Activated T-helper 1 cell treated with anti-CD3 and anti-CD28 coated beads, Interleukin-12 subunit alpha, Interleukin-12 subunit beta, Interleukin-2, Interleukin-4 antibody, amounts not matched to agents 30 ng/mL and 10 ng/mL and 1 ng/mL, durations not matched to agents 14 hours and 24 hours and 36 hours (primary cell): Measurements from ENCODE around the gene PRKX. TPM values are rescaled to one million over a fixed set of nuclear protein-coding genes. Genes with fewer than 3 reads are reported as not detected.
"Not testable (repeated sequence)": the region's sequence is repeated elsewhere in the genome, so short reads cannot be mapped to it uniquely, and the experiment has no call there.

Source experiments
- DNase-seq: peaks from one replicate; pipeline ENCODE4 v3.0.0; 2021; ENCODE audit warnings: low spot score
- H3K27ac Mint-ChIP-seq: one replicate; pipeline ENCODE4 v1.8.0; 2021; ENCODE audit warnings: mild to moderate bottlenecking, mixed read lengths
- H3K27me3 Mint-ChIP-seq: one replicate; pipeline ENCODE4 v1.8.0; 2022; ENCODE audit warnings: mild to moderate bottlenecking, moderate library complexity, mixed read lengths; ENCODE audit not compliant: insufficient read depth
- H3K36me3 Mint-ChIP-seq: one replicate; pipeline ENCODE4 v1.8.0; 2021; ENCODE audit warnings: low read depth, mixed read lengths
- H3K4me1 Mint-ChIP-seq: one replicate; pipeline ENCODE4 v1.8.0; 2021; ENCODE audit warnings: low read depth, mixed read lengths
- H3K4me3 Mint-ChIP-seq: one replicate; pipeline ENCODE4 v1.8.0; 2021; ENCODE audit warnings: mild to moderate bottlenecking, moderate library complexity, mixed read lengths
- H3K9me3 Mint-ChIP-seq: one replicate; pipeline ENCODE4 v1.8.0; 2021; ENCODE audit warnings: mixed read lengths
- intact Hi-C: fragments of 100-400 bp; cut with micrococcal nuclease; formaldehyde crosslinking; loops from one replicate; pipeline ENCODE4 v1.15.1; 2024
- total RNA-seq: library from RNA; stranded (reverse); gene quantifications from 2 replicates; pipeline ENCODE4 v1.2.3, GENCODE V29; 2022

Gene PRKX
- total RNA-seq, 1 donor from 2014 or later = 72.2 TPM

DNA sequence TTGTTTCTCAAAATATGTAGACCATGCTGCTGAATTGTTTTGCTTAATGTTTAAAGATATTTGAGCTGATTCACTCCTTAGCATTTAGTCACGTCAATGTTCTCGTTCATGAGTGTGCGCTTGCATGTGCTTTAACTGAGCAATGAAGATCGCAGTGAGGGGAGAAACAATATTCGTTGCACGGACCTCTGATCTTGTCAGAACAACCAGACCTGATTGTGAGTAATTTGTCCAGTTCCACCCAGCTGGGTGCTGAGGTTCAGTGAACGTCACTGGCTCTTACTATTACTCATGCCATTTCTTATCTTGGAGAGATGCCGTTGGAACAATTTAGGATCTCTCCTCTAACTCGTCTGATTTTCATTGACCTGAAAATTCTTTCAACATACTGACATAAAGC, 15.0 kb upstream of the PRKX start:
- no peak overlapping the region for H3K4me3 Mint-ChIP-seq
- no peak overlapping the region for H3K27ac Mint-ChIP-seq
- H3K27me3 Mint-ChIP-seq = no peaks in the 10 kb centered on the region
- no peaks in the 10 kb centered on the region for H3K36me3 Mint-ChIP-seq
- H3K4me1 Mint-ChIP-seq = no peaks in the 10 kb centered on the region
- DNase-seq = no peak
- no peaks in the 10 kb centered on the region for H3K9me3 Mint-ChIP-seq
- intact Hi-C loops = no loop called here

DNA sequence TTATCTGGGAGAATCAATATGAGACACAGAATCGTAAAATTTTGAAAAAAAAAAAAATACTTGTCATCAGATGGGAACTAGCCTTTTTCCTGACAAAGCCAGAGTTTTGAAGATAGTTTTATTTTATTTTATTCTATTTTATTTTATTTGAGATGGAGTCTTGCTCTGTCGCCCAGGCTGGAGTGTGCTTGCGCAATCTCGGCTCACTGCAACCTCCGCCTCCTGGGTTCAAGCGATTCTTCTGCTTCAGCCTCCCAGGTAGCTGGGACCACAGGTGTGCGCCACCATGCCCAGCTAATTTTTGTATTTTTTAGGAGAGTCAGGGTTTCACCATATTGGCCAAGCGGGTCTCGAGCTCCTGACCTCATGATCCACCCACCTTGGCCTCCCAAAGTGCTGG, 10.0 kb upstream of the PRKX start:
- H3K4me3 Mint-ChIP-seq, intact Hi-C loops: not testable (repeated sequence)
- H3K27me3 Mint-ChIP-seq = peaks cover 10% of the 10 kb centered on the region

DNA sequence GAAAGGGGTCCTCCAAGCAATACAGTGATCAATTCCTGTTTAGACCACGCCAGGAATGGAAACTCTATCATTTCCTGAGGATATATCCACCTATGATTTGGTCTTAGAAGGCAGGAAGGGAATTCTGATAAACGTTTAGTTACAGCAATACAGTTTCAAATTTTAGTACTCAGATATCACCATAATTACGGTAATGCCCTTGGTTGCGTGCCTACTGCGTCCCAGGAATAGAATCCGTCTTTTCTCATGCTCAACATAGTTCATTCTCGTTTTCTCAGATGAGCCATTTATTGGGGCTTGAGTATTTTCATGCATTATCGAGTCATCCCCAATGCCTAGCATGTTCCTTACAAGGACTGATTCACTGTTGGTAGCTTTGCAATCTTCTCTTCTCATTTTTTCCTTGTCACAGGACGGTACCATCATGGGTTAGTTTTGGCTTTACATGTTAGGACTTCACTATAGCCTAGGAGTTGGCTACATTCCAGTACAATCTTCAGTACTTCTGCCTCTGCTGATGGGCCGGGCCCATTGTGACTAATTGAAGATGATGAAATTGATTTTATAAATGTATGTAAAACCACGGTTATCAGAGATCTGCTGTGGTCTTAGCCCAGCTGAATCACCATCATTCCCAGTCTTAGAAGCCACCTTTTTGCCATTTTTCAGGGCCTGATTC, 4.4 kb upstream of the PRKX start:
- no peaks in the 10 kb centered on the region for H3K9me3 Mint-ChIP-seq
- intact Hi-C loops = no loop called here
- H3K36me3 Mint-ChIP-seq = peaks cover 1% of the 10 kb centered on the region

More for the DNA sequence above, 10.0 kb upstream of the PRKX start:
- not testable (repeated sequence) for DNase-seq, H3K36me3 Mint-ChIP-seq, H3K9me3 Mint-ChIP-seq, H3K27ac Mint-ChIP-seq, H3K4me1 Mint-ChIP-seq

DNA sequence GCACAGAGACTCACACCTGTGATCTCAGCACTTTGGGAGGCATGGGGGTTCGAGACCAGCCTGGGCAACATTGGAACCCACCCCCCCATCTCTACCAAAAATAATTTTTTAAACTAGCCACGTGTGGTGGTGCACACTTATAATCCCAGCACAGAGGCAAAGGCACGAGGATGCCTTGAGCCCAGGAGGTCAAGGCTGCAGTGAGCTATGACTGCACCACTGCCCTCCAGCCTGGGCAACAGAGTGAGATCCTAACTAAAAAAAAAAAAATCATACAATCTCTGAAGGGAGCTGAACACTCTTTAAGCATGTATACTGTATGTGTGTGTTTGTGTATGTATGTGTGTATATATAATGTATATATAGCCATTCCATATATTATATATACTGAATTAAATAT, 2.5 kb upstream of the PRKX start:
- no peaks in the 10 kb centered on the region for H3K27me3 Mint-ChIP-seq
- H3K9me3 Mint-ChIP-seq = no peaks in the 10 kb centered on the region
- intact Hi-C loops = no loop called here
- H3K4me1 Mint-ChIP-seq = no peaks in the 10 kb centered on the region
- H3K36me3 Mint-ChIP-seq = peaks cover 9% of the 10 kb centered on the region
- no peak for DNase-seq
- no peak overlapping the region for H3K4me3 Mint-ChIP-seq
- no peak overlapping the region for H3K27ac Mint-ChIP-seq

More for the DNA sequence above, 4.4 kb upstream of the PRKX start:
- Mint-ChIP-seq H3K4me1 (no peaks in the 10 kb centered on the region), H3K4me3 (no peak overlapping the region), H3K27ac (no peak overlapping the region), H3K27me3 (peaks cover 8% of the 10 kb centered on the region)
- DNase-seq = no peak

DNA sequence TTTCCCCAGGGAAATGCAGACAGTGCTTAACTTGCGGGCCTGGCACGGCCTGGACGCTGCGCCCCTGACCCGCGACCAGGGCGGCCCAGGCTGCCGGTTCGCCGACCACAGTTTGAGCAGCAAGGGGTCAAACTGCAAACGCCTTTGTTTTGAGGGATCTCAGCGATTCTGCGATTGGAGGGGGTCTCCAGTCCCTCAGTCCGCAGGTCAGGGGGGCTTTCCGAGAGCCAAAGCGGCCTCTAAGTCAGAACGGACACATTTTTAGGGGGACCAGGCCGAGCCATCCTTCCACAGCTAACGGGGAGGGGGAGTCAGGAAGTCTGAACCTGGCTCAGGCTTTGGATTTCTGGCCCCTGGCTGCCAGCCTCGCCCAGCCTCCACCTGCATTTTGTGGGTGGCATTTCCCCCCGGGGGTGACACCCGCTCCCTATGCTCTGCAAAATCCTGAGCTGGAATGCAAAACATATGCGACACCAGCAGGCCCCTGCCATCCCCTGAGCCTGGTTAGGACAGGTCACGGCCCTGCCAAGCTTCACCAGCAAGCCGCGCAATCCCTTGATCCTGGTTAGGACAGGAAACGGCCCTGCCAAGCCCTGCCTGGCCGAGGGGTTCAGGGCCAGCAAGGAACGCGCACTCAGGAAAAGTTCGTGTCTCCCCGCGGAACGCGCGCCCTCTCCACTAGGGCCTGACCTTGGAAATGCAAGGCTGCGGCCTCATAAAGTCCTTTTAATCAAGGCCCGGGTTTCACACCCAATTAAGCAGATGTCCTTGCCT, 1.4 kb upstream of the PRKX start:
- H3K9me3 Mint-ChIP-seq, H3K4me3 Mint-ChIP-seq, intact Hi-C loops, DNase-seq, H3K27me3 Mint-ChIP-seq, H3K36me3 Mint-ChIP-seq, H3K4me1 Mint-ChIP-seq, H3K27ac Mint-ChIP-seq: not testable (repeated sequence)

DNA sequence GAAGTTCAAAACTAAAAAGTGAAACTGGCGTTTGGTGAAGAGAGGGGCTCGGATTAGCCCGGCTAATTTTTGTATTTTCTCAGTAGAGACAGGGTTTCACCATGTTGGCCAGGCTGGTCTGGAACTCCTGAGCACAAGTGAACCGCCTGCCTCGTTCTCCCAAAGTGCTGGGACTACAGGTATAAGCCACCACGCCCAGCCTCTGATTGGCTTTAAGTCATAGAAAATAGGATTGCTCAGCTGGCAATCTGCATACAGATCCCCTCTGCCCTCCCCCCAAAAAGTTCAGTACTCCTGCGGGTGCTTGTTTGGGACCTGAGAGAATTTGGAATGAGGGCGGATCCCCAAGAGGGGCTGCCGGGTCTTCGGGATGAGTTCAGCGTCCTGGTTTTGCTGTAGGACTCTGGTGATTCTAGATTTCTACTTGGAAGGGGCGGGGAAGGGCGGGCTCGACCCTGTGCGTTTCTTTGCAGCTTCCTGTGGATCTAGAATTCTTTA, 537 bp upstream of the PRKX start:
- intact Hi-C loops = loop anchor here (1.0 to 2.0 kb wide), 3 partner anchors 25 to 100 kb away; no protein-coding TSS in a partner anchor
- H3K4me1 Mint-ChIP-seq = no peaks in the 10 kb centered on the region
- no peaks in the 10 kb centered on the region for H3K9me3 Mint-ChIP-seq
- DNase-seq = no peak
- no peaks in the 10 kb centered on the region for H3K27me3 Mint-ChIP-seq
- peak overlapping the region; percentile 75 for H3K27ac Mint-ChIP-seq
- H3K36me3 Mint-ChIP-seq = peaks cover 9% of the 10 kb centered on the region
- peak overlapping the region; percentile 75 for H3K4me3 Mint-ChIP-seq

DNA sequence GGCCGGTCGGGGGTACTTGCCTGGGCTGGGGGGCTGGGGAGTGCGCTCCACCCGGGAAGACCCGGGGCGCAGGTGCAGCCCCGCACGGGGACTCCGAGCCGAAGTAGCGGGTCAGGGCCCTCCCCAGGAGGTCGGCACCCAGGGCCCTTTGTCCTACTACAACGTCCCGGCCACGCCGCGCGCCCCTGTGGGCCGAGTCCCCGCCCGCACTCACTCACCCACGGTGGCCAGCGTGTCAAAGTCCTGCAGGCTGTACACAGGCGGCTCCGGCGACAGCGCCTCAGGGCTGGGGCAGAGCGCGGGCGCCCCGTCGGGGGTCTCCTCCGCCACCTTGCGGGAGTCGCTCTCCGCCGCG, 602 bp downstream of the PRKX start:
- Mint-ChIP-seq H3K4me1 (peaks cover 8% of the 10 kb centered on the region), H3K27ac (no peak overlapping the region), H3K27me3 (no peaks in the 10 kb centered on the region), H3K36me3 (peaks cover 13% of the 10 kb centered on the region), H3K4me3 (peak overlapping the region; percentile 100), H3K9me3 (no peaks in the 10 kb centered on the region)
- intact Hi-C loops = loop anchor here (1.0 to 2.0 kb wide), 3 partner anchors 26 to 101 kb away; no protein-coding TSS in a partner anchor
- DNase-seq = no peak

DNA sequence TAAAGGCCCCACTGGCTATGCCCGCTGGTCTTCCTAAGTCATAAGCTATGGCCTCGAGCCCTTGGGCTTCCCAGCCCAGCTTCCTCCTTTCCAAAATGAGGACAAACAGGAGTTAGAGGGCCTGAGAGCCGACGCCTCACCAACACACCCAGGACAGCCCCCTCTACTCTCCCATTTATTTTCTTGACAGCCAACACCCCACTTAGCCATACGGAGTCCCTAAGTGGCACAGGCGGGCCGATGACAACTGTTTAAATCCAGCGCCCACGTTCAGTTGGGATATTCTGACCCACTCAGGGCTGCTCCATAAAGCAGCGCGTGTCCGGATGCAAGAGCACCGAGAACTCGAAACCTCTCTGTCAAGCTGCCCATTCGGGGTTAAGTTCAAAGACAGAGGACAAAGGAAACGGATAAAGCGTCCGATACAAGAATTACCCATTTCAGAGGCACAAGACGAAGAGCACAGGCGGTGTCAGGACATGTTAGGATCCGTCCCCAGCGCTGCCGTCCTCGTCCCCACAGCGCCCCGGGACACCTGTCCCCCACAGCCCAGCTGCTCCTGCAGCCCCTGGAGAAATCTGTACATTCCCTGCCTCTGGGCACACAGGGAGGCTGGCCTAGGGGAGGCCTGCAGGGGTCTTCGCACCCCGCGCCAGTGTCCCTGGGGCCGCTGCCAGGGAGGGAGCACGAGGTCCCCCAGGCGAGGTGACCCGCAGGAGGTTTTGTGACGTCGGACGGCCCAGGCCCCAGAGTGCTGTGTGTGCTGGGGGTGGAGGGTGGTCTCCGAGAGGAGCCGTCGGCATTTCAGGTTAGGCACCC, 1.2 kb downstream of the PRKX start:
- H3K27ac Mint-ChIP-seq = peak overlapping the region; percentile 99
- intact Hi-C loops = loop anchor here (2.0 kb wide), 2 partner anchors 27 to 61 kb away; no protein-coding TSS in a partner anchor
- peaks cover 15% of the 10 kb centered on the region for H3K36me3 Mint-ChIP-seq

DNA sequence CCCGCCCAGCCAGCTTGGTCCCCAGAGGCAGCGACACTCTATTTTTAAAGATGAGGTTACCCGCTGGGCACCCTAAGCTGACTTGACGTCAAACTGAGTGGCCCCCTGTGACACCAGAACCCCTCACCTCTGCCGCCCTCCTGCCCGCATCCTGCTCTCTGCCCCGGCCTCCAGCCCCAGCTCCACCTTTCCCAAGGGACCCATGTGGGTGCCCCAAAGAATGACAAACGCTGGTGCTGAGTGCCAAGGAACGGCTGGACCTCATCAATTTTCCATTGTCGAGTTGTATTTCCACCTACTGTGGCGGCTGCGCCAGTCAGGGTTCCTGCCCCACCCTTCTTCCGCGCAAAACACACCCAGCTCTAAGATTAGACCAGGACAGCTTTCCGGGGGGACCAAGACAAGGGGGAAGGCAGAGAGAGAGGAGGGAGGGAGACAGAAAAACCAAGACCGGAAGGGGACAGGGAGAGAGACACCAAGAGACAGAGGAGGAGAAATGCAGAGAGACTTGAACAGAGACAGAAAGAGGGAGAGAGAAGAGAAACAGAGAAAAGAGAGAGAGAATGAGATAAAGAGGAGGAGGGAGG, 2.0 kb downstream of the PRKX start:
- Mint-ChIP-seq H3K36me3 (peaks cover 18% of the 10 kb centered on the region), H3K9me3 (no peaks in the 10 kb centered on the region), H3K4me3 (peak overlapping the region; percentile 100), H3K27me3 (no peaks in the 10 kb centered on the region), H3K4me1 (peaks cover 21% of the 10 kb centered on the region), H3K27ac (peak overlapping the region; percentile 99)
- intact Hi-C loops = loop anchor here (1.0 kb wide), 1 partner anchor 11 kb away; no protein-coding TSS in a partner anchor
- no peak for DNase-seq

More for the DNA sequence above, 1.2 kb downstream of the PRKX start:
- Mint-ChIP-seq H3K4me3 (peak overlapping the region; percentile 100), H3K9me3 (no peaks in the 10 kb centered on the region), H3K27me3 (no peaks in the 10 kb centered on the region), H3K4me1 (peaks cover 12% of the 10 kb centered on the region)
- DNase-seq = no peak

DNA sequence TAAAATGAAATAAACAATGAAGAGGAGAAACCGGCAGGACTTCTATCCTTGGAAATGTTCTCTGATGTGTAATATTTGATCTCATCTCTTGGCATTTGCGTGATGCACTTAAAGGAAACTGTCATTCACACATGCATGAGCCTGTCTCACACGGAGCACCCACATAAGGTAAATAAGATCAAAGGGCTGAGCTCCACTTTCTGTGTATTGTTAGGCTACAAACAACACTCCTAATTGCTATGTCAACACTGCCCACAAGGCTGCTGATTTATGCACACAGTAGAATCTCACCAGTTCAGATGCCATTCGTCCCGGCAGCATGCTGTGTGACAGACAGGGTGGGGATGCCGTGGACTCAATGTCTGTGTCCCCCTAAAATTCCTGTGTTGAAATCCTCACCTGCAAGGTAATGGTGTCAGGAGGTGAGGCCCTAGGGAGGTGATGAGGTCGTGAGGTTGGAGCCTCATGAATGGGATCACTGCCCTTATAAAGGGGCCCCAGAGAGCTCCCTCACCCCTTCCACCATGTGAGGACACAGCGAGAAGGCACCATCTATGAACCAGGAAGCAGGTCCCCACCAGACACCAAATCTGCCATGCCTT, 5.7 kb downstream of the PRKX start:
- DNase-seq, H3K9me3 Mint-ChIP-seq, intact Hi-C loops, H3K27me3 Mint-ChIP-seq: not testable (repeated sequence)
- Mint-ChIP-seq H3K4me1 (peaks cover 44% of the 10 kb centered on the region), H3K27ac (peak overlapping the region; percentile 87), H3K4me3 (peak overlapping the region; percentile 74), H3K36me3 (peaks cover 29% of the 10 kb centered on the region)

DNA sequence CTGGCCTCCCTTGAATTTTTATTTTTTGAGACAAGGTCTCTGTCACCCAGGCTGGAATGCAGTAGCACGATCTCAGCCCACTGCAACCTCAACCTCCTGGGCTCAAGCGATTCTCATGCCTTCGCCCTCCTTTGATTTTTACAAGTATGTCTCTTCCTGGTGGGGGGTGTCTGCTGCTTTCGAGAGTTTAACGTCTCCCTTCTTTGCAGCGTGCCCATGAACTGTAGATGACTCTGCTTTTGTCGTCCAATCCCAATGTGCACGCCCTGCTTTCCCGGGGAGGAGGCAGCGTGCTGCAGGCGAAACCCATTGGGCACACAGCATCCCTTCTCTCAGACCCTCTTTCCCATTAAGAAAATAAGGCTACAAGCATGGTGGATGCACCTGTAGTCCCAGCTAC, 7.0 kb downstream of the PRKX start:
- intact Hi-C loops = no loop called here
- DNase-seq = no peak
- Mint-ChIP-seq H3K4me1 (peaks cover 50% of the 10 kb centered on the region), H3K36me3 (peaks cover 27% of the 10 kb centered on the region), H3K4me3 (peak overlapping the region; percentile 42), H3K27ac (no peak overlapping the region), H3K9me3 (no peaks in the 10 kb centered on the region), H3K27me3 (no peaks in the 10 kb centered on the region)

DNA sequence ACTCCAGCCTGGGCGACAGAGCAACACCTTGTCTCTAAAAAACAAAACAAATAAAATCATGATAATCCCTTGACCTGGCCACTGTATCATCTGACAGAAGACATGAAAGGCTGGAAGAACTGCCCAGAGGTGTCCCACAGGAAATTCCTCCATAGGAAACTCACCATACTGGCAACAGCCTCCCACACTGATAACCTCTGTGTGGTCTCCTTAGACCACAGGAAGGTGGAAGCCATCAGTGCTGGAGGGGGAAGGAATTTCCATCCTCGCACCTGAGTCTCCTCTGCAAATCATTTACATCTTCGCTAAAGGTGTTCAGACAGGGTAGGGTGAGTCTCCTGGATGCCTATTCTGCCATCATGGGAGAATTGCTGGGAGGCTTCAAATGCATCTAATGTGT, 10.2 kb downstream of the PRKX start:
- not testable (repeated sequence) for H3K9me3 Mint-ChIP-seq, DNase-seq, H3K27me3 Mint-ChIP-seq
- peaks cover 27% of the 10 kb centered on the region for H3K36me3 Mint-ChIP-seq
- intact Hi-C loops = loop anchor here (5.0 kb wide), 1 partner anchor 34 kb away; no protein-coding TSS in a partner anchor
- H3K27ac Mint-ChIP-seq = peak overlapping the region; percentile 74
- peaks cover 68% of the 10 kb centered on the region for H3K4me1 Mint-ChIP-seq
- H3K4me3 Mint-ChIP-seq = peak overlapping the region; percentile 53
